NCI-H1417 (cell line): Measurements from ENCODE around the gene COCH.
"Not testable (repeated sequence)": the region's sequence is repeated elsewhere in the genome, so short reads cannot be mapped to it uniquely, and the experiment has no call there.

Source experiments
- DNase-seq, 3 experiments: peaks; one replicate each; lab custom pipeline; 2025; lab: John Stamatoyannopoulos, UW

COCH gene

DNA sequence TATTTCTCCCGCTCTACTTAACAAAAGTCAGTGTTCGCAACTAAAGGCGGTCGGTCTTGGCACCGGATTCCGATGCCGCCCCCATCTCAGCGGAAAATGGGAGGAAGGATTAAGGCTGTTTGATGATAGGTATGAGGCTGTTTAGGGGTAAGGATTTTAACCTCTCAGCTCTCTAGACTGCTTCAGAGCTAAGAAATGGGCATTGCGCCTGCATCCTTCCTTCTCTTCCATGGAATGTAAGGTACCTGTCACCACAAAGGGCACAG, 1.4 kb downstream of the COCH start:
- DNase-seq, result no peak

DNA sequence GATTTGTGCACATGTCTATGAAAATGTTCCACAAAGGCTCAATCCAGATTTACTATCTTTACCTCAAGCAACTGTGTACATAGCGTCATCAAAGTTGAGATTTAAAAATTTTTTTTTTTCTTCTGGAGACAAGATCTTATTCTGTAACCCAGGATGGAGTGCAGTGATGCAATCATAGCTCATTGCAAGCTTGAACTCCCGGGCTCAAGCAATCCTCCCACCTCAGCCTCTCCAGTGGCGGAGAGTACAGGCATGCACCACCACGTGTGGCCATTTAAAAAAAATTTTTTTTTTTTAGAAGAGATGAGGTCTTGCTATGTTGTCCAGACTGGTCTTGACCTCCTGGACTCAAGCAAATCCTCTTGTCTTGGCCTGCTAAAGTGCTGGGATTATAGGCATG, 2.3 kb downstream of the COCH start:
- DNase-seq, result no peak

DNA sequence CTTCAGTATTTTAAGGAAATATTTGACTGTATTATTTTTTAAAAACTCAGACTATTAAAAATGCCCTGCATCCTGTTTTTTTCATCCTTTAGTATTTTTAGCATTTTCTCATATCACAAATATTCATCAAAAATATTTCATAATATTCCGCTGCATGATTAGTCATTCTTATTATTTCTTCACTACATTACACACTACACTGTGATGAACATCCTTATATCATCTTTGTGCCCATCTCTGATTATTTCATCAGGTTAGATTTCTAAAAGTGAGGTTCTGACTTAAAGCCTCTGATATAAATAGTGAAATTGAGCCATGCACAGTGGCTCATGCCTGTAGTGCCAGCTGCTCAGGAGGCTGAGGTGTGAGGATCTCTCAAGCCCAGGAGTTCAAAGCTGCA, 8.1 kb downstream of the COCH start:
- DNase-seq, result no peak

DNA sequence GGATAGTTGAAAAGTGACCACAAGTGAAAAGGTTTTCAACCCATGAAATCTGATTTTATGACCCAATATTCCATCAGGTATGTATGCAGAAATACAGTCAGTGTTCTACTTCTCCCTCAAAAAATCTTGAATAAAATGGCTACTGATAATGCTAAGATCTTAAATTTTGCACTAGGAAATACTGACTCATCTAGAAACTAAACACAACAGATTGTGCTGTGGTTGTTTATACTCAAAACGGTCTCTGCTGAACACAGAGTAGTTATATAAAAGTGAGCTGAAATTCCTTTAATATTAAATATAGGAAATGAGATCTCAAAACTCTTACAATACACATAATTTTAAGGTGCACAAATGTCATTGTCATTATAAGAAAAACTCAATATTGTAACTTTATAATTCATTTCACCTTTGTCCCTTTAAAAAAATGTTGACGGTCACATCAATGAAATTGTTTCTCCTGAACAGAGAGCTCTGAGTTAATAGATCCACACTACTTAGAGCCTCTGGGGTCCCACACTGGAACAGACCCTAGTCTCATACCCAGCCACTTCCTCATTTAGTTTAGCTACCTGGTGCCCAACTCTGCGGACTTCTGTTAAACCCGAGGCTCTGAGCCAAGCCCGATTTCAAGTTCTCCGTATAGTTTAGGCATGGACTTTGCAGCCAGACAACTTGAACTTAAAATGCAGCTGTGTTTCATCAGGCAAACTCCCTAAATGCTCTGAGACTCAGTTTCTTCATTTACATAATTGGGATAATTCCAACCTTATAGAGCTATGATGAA, 9.3 kb downstream of the COCH start:
- DNase-seq, result no peak

DNA sequence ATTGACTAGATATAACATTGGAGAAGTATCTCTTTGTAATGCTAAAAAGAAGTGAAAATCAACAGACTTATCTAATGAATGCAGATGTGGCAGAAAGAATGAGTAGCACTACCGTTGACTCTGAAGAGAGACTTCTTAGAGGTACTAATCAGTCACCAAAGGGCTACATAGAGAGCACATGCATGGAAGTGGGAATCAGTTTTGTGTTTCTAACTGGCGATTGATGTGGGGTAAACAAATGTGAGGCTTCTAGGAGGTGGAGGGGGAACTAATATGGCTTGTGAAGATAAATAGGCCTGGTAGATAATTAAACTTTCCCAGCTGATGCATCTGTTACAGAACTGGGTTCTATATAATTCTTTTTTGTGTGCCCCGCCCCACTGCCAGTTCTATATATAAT, 10.5 kb downstream of the COCH start:
- DNase-seq, result no peak

DNA sequence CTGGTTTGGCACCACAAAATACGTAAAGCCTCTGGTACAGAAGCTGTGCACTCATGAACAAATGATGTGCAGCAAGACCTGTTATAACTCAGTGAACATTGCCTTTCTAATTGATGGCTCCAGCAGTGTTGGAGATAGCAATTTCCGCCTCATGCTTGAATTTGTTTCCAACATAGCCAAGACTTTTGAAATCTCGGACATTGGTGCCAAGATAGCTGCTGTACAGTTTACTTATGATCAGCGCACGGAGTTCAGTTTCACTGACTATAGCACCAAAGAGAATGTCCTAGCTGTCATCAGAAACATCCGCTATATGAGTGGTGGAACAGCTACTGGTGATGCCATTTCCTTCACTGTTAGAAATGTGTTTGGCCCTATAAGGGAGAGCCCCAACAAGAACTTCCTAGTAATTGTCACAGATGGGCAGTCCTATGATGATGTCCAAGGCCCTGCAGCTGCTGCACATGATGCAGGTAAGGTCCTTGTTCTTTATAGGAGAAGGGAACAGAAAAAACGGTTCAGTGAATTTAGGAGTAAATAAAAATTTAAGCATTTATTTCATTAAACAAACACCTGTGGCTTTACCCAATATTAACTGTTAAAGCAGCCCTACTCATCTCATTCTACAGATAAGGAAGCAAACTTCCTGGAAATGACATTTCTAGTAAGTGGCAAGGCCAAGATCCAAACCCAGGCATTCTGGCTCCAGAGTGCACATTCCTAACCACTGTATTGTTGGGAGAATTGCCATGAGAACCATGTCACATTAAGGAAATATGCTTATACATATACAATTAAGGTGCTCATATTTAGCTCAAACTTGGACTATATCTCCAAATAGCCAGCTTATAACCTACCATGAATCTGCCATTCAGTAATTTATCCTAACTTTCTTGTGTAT, 11.7 kb downstream of the COCH start:
- DNase-seq, result no peak

DNA sequence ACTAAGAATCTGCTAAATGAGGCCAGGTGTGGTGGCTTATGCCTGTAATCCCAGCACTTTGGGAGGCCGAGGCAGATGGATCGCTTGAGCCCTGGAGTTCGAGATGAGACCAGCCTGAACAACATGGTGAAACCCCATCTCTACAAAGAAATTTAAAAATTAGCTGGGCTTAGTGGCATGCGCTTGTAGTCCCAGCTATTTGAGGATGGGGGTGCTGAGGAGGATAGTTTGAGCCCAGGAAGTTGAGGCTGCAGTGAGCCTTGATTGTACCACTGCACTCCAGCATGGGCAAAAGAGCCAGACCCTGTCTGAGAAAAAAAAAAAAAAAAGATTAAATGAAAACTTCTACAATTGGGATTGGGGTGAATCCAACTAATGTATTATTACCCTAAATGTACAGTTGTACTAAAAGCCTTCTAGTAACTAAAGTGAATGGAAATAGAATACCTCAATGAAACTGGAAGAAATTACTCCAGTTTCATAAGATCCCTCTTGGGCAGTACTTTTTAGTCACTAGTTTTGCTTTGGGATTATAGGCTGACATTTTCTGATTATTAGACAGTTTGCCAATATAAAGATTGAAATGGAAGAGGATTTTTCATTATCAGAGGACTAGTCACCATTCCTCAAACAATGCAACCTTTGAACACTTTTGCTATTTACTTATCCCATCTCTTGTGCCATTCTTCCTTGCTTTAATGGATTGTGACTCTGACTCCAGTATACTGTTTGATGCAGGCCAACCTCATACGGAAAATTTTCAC, 14.3 kb downstream of the COCH start:
- no peak for DNase-seq

DNA sequence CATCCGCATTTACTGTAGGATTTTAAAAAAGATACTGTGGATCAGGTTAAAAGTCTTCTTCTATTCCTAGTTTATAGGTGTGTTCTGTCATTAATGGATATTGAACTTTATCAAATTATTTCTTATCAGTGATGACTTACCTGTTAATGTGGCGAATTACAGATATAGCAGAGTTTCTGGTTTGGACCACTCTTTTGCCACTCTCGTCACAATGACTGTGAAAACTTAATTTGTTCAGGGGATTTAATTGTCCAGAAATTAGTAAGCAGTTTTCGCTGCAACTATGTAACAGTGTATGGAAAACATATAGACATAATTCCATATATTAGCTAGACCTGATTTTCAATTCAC, 14.9 kb downstream of the COCH start:
- no peak for DNase-seq

DNA sequence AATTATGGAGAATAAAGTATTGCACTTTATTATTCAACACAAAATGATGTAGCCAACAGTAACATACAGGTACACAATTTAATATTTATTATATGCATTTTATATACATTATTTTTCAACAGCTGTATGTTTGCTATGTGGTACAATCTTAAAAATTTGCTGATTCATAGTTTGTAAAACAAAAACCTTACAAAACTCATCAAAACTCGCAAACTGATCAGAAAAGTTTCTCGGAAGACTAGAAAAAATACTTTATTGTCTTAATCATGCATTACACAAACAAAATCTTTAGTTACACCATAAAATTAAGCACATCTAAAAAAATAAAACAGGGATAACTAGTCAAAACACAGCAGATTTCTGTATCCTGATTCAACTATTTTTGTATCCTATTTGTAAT, 19.5 kb downstream of the COCH start:
- no peak for DNase-seq

DNA sequence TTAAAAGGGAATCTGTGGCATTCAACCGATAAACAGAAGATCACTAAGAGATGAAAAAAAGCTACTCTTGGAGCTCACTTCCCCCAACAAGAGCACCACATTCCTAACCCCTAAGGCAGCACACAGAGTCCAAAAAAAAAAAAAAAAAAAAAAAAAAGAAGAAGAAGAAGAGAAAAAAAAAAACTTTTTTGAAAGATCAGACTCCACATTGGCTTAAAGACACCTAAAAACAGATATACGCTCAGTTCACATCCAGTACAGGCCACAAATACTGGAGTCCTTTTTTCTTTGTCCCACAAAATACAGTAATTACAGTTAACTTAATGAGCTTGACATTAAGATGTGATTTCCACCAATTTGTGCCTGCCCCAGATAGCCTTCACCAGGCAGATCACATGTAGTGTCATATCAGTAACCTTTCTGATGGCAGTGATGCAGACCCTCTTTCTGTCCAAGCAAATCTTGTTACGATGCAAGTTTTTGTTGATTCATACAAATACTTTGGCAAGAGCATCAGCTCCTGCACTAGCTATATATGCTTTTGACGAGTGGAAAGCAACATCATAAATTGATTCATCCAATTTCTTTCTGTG, 20.7 kb downstream of the COCH start:
- DNase-seq, result no peak

DNA sequence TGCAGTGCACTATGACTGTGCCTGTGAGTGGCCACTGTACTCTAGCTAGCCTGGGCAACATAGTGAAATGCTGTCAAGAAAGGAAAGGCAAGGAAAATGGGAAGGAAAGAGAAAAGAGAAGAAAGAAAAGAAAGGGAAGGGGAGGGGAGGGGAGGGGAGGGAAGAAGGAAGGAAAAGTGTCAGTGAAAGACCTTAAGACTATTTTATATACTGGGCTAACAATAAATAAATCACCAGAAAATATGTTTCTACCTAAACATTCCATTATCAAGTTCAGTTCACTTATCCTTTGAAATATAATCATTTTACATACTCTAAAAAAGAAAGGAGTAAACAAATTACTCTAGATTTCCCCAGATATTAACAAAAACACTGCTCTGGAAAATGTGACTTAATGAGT, 22.1 kb downstream of the COCH start:
- DNase-seq, result no peak

DNA sequence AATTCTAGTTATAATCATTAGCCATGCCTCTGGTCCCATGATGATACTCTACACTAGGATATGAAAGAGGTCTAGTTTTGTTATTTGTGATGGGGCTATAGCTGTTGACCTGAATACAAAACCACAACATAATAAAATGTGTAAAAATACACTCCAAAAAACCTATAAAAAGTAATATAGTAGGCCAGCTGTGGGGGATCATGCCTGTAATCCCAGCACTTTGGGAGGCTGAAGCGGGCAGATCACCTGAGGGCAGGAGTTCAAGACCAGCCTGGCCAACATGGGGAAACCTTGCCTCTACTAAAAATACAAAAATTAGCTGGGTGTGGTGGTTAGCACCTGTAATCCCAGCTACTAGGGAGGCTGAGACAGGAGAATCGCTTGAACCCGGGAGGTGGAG, 22.8 kb downstream of the COCH start:
- DNase-seq, result not testable (repeated sequence)

DNA sequence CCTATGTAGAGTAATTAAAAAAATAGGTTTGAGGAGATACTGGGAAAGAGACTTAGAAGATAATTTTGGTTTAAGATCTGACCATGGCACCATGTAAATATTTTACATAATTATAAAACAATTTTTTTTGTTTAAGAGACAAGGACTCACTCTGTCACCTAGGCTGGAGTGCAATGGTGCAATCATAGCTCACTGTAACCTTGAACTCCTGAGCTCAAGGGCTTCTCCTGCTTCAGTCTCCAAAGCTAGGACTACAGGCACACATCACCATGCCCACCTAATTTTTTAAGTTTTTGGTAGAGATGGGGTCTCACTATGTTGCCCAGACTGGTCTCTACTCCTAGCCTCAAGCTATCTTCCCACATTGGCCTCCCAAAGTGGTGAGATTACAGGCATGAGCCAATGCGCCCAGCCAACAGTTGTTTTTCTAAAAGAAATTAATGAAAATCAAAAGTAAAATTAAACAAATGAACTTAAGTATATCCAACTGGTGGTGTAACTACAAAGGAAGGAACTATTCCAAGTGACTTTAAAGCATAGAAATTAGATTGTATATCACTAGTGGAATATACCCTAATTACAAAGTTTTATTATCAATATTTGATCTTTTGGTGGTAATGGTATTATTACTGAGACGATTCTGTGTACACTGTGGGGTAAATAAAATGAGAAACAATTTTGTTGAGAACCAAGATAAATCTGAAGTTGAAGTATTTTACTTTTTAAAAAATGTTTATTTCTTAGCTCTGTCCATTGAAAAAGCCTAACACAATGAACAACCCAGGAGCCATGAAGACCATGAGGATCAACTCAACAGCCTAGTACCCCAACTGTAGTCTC, 29.1 kb downstream of the COCH start:
- no peak for DNase-seq

DNA sequence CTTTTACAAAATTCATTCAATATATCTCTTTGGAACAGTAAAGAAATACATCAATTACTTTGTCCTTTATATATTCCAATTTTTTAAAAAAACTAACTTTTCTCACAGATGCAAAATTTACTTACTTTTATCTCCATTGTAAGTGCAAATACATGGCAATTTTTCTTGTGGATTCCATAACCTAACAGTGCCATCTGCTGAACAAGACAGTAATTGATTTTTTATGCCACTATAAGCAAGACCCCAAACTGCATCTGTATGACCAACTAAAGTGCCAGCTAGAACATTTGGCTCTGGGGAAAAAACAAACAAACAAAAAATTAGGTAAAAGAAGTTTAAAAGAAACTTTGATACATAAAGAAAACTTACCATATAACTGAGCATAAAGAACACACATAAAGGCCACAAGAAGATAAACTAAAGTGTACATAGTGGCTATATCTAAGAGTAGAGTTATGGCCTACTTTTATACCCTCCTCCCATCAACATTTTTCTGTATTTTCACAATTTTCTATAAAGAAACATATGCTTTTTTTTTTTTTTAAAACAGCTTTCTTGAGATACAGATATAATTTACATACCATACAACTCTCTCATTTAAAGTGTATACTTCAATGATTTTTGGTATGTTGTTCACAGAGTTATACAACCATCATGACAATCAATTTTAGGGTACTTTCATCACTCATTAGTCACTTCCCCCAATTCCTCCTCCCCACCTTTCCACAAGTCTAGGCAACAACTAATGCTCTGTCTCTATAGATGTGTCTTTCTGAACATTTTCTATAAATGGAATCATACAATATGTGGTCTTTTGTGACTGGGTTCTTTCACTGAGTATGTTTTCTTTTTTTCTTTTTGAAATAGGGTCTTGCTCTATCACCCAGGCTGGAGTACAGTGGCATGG, 32.6 kb downstream of the COCH start:
- DNase-seq, result peak in 2 of 3 experiments; percentile 30 to 74

DNA sequence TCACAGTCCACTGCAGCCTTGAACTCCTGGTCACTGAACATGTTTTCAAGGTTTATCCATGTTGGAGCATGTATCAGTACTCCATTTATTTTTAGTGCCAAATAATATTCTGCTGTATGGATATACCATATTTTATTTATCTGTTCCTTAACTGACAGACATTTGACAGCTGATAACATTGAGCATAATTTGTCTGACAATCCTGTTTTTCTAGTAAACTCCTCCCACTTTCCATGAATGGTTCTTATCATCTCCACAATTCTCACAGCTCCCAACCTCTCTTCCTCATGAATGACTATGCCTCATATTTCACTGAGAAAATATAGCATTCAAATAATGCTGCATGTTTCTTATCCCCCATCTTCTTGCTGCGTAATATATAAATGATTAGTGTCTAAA, 33.3 kb downstream of the COCH start:
- DNase-seq, result no peak

DNA sequence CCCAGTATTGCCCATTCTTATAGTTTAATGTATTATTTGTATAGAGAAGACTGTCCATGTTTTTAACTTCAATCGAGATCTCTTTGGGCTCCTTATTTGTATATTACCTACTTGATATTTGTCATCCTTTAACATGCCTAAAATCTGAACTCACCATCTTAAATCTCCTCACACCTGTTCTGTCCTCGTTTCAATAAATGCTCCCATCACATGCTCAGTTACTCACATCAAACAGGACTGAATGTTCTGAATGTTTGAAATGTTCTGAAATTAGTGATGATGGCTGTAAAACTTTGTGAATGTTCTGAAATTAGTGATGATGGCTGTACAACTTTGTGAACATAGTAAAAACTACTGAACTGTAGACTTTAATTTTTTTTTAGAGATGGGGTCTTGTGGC, 34.5 kb downstream of the COCH start:
- DNase-seq, result no peak

DNA sequence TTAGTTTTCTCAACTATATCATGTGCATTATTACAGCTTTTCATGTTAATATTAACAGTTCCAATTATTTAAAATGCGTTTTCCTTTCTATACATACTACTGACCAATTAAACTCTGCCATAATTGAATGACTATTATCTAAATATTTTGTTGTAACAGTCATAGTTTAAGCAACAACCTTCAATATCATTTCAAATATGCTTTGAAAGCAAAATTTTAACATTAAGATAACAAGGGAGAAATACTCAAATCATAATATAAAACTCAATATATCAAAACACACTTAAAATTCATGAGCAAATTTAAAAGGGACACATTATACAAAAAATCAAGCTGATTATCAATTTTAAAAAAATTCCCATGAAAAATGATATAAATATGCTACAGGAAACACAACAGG, 40.5 kb downstream of the COCH start:
- no peak for DNase-seq

DNA sequence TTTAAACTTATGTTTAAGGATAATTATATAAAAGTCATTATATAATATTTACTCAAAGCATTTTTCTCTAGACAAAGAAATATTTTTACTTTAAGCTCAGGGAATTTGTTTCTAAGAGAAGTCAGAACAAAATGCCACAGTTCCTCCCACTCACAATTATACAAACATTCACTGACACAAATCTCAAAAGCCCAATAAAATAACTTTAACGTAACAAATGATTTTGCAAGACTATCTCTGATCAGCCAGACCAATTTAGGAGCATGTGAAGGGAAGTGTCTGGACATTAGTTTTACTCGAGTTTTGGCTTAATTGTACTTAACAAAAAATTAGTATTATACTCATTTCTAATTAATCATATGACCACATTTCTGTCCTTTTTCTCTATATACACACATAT, 41.2 kb downstream of the COCH start:
- no peak for DNase-seq

DNA sequence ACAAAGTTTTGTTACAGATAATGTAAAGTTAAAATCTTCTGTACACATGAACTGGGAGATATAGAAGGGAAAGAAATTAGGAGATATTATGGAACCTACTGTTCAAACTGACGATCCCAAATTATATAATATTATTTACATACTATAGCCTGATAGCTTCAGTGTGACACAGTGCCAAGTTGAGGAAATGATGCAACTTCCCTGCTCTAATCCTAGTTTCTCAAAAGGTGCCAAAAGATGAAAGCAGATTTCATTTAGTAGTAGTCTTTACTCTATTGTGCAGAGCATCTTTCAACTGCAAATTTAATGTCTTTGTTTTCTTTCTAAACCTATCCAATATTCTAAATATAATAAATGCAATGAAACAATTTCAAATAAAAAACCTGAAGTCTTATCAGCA, 46.9 kb downstream of the COCH start:
- DNase-seq, result no peak

DNA sequence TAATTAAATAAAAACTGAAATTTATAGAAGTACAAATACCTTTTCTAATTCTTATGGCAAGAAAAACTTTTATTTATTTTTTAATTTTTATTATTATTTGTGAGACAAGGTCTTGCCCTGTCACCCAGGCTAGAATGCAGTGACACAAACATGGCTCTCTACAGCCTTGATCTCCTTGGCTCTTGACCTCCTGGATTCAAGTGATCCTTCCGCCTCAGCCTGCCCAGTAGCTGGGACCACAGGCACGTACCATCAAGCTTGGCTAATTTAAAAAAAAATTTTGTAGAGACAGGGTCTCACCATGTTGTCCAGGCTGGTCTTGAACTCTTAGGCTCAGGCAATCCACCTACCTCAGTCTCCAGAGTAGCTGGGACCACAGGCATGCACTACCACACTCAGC, 47.4 kb downstream of the COCH start:
- DNase-seq, result no peak

DNA sequence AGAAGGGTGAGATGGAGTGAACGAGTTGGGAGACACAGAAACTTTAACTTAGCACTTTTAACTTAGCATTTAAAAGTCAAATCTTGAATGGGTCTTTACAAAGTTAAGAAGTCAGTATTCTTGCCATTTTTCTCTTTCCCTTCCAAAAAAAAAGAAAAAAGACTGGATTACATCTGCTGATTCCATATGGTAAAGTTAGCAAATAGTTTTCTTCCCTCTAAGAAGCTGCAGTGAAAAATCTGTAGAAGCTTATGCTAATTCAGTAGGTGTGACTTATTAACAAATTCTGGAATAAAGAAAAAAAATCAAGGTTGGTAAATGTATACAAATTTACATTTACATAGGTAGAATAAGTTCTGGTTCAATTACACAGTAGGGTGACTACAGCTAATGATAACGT, 50.9 kb downstream of the COCH start:
- no peak for DNase-seq
